GM19193 (cell line): Measurements from ENCODE around the gene SLC25A21.

ENCODE experiments used
- POLR2A ChIP-seq: IDR thresholded peaks from 4 replicates; pipeline ENCODE4 v1.6.1; 2011; ENCODE audit not compliant: insufficient read depth, insufficient read length; ENCODE audit errors: extremely low read depth

SLC25A21 gene

GRCh38 chr14:37116933-37117849 is 55.2 kb downstream of the SLC25A21 start:
- TF ChIP-seq POLR2A, result no peak

GRCh38 chr14:37115406-37115805 is 57.0 kb downstream of the SLC25A21 start:
- TF ChIP-seq POLR2A, result no peak

GRCh38 chr14:37114559-37114958 is 57.8 kb downstream of the SLC25A21 start:
- TF ChIP-seq POLR2A, result no peak

- no peak for TF ChIP-seq POLR2A
Measured at GRCh38 chr14:37114002-37114401, 58.4 kb downstream of the SLC25A21 start.

GRCh38 chr14:37098132-37098531 is 74.3 kb downstream of the SLC25A21 start:
- TF ChIP-seq POLR2A, result no peak

GRCh38 chr14:37094502-37094901 is 77.9 kb downstream of the SLC25A21 start:
- TF ChIP-seq POLR2A, result no peak

- no peak for TF ChIP-seq POLR2A
Measured at GRCh38 chr14:37093364-37093763, 79.0 kb downstream of the SLC25A21 start.

- no peak for TF ChIP-seq POLR2A
Measured at GRCh38 chr14:37091651-37092050, 80.8 kb downstream of the SLC25A21 start.

- no peak for TF ChIP-seq POLR2A
Measured at GRCh38 chr14:37090026-37090425, 82.4 kb downstream of the SLC25A21 start.

- no peak for TF ChIP-seq POLR2A
Measured at GRCh38 chr14:37089410-37089809, 83.0 kb downstream of the SLC25A21 start.

- no peak for TF ChIP-seq POLR2A
Measured at GRCh38 chr14:37088356-37089215, 83.8 kb downstream of the SLC25A21 start.

GRCh38 chr14:37087520-37087919 is 84.9 kb downstream of the SLC25A21 start:
- no peak for TF ChIP-seq POLR2A

- TF ChIP-seq POLR2A, result no peak
Measured at GRCh38 chr14:37083599-37083998, 88.8 kb downstream of the SLC25A21 start.

- no peak for TF ChIP-seq POLR2A
Measured at GRCh38 chr14:37082449-37082848, 90.0 kb downstream of the SLC25A21 start.

GRCh38 chr14:37081856-37082255 is 90.5 kb downstream of the SLC25A21 start:
- TF ChIP-seq POLR2A, result no peak
